Measurements from ENCODE around the gene PIP4P1. TPM values are rescaled to one million over a fixed set of nuclear protein-coding genes. Genes with fewer than 3 reads are reported as not detected.

The PIP4P1 gene
- total RNA-seq, 1 donor from 2014 or later, result 19.5 TPM

DNA sequence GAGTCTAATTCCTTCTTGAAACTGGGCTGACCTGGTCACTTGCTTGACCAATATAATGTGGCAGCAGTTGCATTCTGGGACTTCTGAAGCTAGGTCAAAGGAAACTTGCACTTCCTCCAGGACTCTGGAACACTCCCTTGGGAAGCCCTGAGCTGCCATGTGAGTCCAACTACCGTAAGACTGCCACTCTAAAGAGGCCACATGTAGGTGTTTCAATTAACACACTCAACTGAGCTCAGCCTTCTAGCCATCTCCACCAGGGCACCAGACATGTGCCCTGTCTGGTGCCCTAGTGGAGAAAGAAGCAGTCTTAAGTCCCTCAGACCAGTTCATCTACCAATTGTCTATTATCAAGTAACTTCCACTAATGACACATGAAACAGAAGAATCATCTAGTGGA lies 41.8 kb downstream of the PIP4P1 start:
- Histone ChIP-seq H3K4me2 (ENCODE audit: low read length) (no peak overlapping the region), H3K9me3 (ENCODE audit: insufficient read depth, low read depth, low read length) (no peaks in the 10 kb centered on the region), H3K79me2 (ENCODE audit: insufficient read depth, low read length) (no peaks in the 10 kb centered on the region), H3K36me3 (ENCODE audit: insufficient read depth, low read length) (no peaks in the 10 kb centered on the region), H4K20me1 (ENCODE audit: insufficient read depth, low read length) (no peaks in the 10 kb centered on the region), H3K27ac (ENCODE audit: low read depth, low read length) (no peak overlapping the region), H3K4me1 (ENCODE audit: insufficient read depth, low read length) (no peaks in the 10 kb centered on the region), H2AFZ (ENCODE audit: low read depth, low read length) (no peak overlapping the region), H3K4me3 (ENCODE audit: insufficient read depth, low read depth, low read length) (no peak overlapping the region), H3K27me3 (ENCODE audit: insufficient read depth, low read length) (no peaks in the 10 kb centered on the region), H3K9ac (ENCODE audit: low read length) (no peak overlapping the region)
- H3K4me1 Mint-ChIP-seq (ENCODE audit: low read depth, unreplicated experiment), result no peaks in the 10 kb centered on the region
- H3K27ac Mint-ChIP-seq (ENCODE audit: unreplicated experiment), result no peak overlapping the region
- TF ChIP-seq EZH2 (IDR thresholded peaks at IDR 0.05; ENCODE audit: insufficient read depth, low read length), result no peak
- TF ChIP-seq, protein P1, sequence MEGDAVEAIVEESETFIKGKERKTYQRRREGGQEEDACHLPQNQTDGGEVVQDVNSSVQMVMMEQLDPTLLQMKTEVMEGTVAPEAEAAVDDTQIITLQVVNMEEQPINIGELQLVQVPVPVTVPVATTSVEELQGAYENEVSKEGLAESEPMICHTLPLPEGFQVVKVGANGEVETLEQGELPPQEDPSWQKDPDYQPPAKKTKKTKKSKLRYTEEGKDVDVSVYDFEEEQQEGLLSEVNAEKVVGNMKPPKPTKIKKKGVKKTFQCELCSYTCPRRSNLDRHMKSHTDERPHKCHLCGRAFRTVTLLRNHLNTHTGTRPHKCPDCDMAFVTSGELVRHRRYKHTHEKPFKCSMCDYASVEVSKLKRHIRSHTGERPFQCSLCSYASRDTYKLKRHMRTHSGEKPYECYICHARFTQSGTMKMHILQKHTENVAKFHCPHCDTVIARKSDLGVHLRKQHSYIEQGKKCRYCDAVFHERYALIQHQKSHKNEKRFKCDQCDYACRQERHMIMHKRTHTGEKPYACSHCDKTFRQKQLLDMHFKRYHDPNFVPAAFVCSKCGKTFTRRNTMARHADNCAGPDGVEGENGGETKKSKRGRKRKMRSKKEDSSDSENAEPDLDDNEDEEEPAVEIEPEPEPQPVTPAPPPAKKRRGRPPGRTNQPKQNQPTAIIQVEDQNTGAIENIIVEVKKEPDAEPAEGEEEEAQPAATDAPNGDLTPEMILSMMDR (IDR thresholded peaks at IDR 0.05; ENCODE audit: insufficient read depth, low read depth, low read length), result no peak
- H3K36me3 Mint-ChIP-seq (ENCODE audit: low read depth, unreplicated experiment), result no peaks in the 10 kb centered on the region
- no peaks in the 10 kb centered on the region for H3K9me3 Mint-ChIP-seq (ENCODE audit: unreplicated experiment)
- peaks cover 5% of the 10 kb centered on the region for H3K27me3 Mint-ChIP-seq (ENCODE audit: low read depth, unreplicated experiment)
- DNase-seq (ENCODE audit: low read depth) (no peak), FAIRE-seq (no peak)
- no peak overlapping the region for H3K4me3 Mint-ChIP-seq (ENCODE audit: unreplicated experiment)

- FAIRE-seq, result no peak
Measured at GRCh38 chr14:20418501-20418909, 42.7 kb downstream of the PIP4P1 start.

More at GRCh38 chr14:20418501-20418909, 42.7 kb downstream of the PIP4P1 start:
- Mint-ChIP-seq H3K9me3 (ENCODE audit: unreplicated experiment) (no peaks in the 10 kb centered on the region), H3K36me3 (ENCODE audit: low read depth, unreplicated experiment) (no peaks in the 10 kb centered on the region), H3K27ac (ENCODE audit: unreplicated experiment) (no peak overlapping the region), H3K27me3 (ENCODE audit: low read depth, unreplicated experiment) (peaks cover 5% of the 10 kb centered on the region), H3K4me3 (ENCODE audit: unreplicated experiment) (no peak overlapping the region), H3K4me1 (ENCODE audit: low read depth, unreplicated experiment) (no peaks in the 10 kb centered on the region)
- DNase-seq (ENCODE audit: low read depth), result no peak
- no peak overlapping the region for H3K27ac ChIP-seq (ENCODE audit: low read depth, low read length)
- H3K4me2 ChIP-seq (ENCODE audit: low read length), result no peak overlapping the region
- no peak overlapping the region for H2AFZ ChIP-seq (ENCODE audit: low read depth, low read length)
- H3K9ac ChIP-seq (ENCODE audit: low read length), result no peak overlapping the region
- no peaks in the 10 kb centered on the region for H3K79me2 ChIP-seq (ENCODE audit: insufficient read depth, low read length)
- H3K36me3 ChIP-seq (ENCODE audit: insufficient read depth, low read length), result no peaks in the 10 kb centered on the region
- TF ChIP-seq, protein P1 (IDR thresholded peaks at IDR 0.05; ENCODE audit: insufficient read depth, low read depth, low read length), result no peak
- TF ChIP-seq EZH2 (IDR thresholded peaks at IDR 0.05; ENCODE audit: insufficient read depth, low read length), result no peak
- peaks cover 4% of the 10 kb centered on the region for H3K4me1 ChIP-seq (ENCODE audit: insufficient read depth, low read length)
- H3K27me3 ChIP-seq (ENCODE audit: insufficient read depth, low read length), result no peaks in the 10 kb centered on the region
- no peaks in the 10 kb centered on the region for H4K20me1 ChIP-seq (ENCODE audit: insufficient read depth, low read length)
- H3K4me3 ChIP-seq (ENCODE audit: insufficient read depth, low read depth, low read length), result no peak overlapping the region
- no peaks in the 10 kb centered on the region for H3K9me3 ChIP-seq (ENCODE audit: insufficient read depth, low read depth, low read length)
